ENCODE measurements around the gene PARP8. TPM values are rescaled to one million over a fixed set of nuclear protein-coding genes. Genes with fewer than 3 reads are reported as not detected.

Gene PARP8
- total and polyA plus RNA-seq, 2 of the 4 experiments (the other 2 are of a cell fraction): 6.9 to 8.2 TPM

DNA sequence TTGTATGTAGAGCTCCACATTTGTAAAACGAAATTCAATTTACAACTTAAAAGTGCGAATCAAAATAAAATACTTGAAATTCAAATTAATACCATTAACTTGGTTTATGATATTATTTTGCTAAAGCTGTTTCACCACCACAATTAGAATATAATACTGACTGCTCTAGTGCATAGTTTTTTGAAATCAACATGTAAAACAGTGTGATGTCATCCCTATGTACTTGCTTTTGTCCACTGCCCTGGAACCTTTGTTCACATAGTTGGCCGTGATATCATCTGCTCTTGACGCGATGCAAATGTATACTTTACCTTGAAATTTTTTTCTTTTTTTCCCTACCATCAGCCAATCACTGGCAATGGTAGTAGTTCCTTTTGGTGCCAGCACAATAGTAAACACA is 125.4 kb downstream of the PARP8 start:
- Histone ChIP-seq H2BK120ac (ENCODE audit: low read depth, low read length) (no peak overlapping the region), H3K9me3 (ENCODE audit: control insufficient read depth, insufficient read depth, low read length) (no peaks in the 10 kb centered on the region), H3K56ac (ENCODE audit: extremely low read depth, insufficient read depth, low read length) (no peak overlapping the region), H3K9ac (ENCODE audit: low read depth, low read length) (no peak overlapping the region), H2BK15ac (ENCODE audit: low read depth, low read length) (no peak overlapping the region), H3K79me1 (ENCODE audit: low read depth in 1 of 2, low read length in 2 of 2) (no peaks in the 10 kb centered on the region), H3K14ac (replicated peaks; ENCODE audit: low read depth, low read length) (no peak overlapping the region), H2BK20ac (ENCODE audit: low read depth, low read length) (no peak overlapping the region), H3K4me2 (ENCODE audit: low read depth, low read length) (no peak overlapping the region), H4K20me1 (ENCODE audit: insufficient read depth, low read length) (no peaks in the 10 kb centered on the region), H4K91ac (ENCODE audit: insufficient read depth, low read depth, low read length) (no peak overlapping the region), H3K4me3 (ENCODE audit: insufficient read depth, low read depth, low read length) (no peak overlapping the region), H3K4ac (ENCODE audit: low read depth, low read length) (no peak overlapping the region), H2AK9ac (replicated peaks; ENCODE audit: low read depth, low read length, poor library complexity) (no peak overlapping the region), H3K36me3 (ENCODE audit: control insufficient read depth, insufficient read depth, low read length) (peaks cover 8% of the 10 kb centered on the region), H3K27me3 (ENCODE audit: control insufficient read depth, insufficient read depth, low read length) (no peaks in the 10 kb centered on the region), H3K4me1 (ENCODE audit: control insufficient read depth, insufficient read depth, low read length) (no peaks in the 10 kb centered on the region), H4K8ac (ENCODE audit: low read depth in 2 of 2, low read length in 2 of 2) (no peak overlapping the region), H2BK5ac (ENCODE audit: low read depth, low read length, poor library complexity, severe bottlenecking) (no peak overlapping the region), H3K18ac (ENCODE audit: low read depth, low read length) (no peak overlapping the region), H2AFZ (replicated peaks; ENCODE audit: low read length, poor library complexity) (no peak overlapping the region), H3K9me1 (ENCODE audit: insufficient read depth, low read length) (no peaks in the 10 kb centered on the region), H4K5ac (ENCODE audit: low read depth, low read length) (no peak overlapping the region), H3K27ac (ENCODE audit: insufficient read depth, low read length) (no peak overlapping the region), H3K23ac (ENCODE audit: low read depth, low read length) (no peak overlapping the region), H2AK5ac (ENCODE audit: low read depth, low read length) (no peak overlapping the region)
- in situ Hi-C loops (cut with MboI; ENCODE audit: low sequenced_read_pairs) (no loop called here), intact Hi-C loops (cut with micrococcal nuclease) (no loop called here), dilution Hi-C loops (cut with HindIII; ENCODE audit: low sequenced_read_pairs, unreplicated experiment) (no loop called here)
- DNase-seq (no peak), ATAC-seq (ENCODE audit: low read depth) (no peak)
- no TSS peak for BruUV-seq (replicated peaks)
- no CpG with 5 or more reads among the region's 5 CpGs for WGBS, 2 experiments (ENCODE audit: extremely low coverage in 2 of 2, insufficient read length in 1 of 2)
- TF ChIP-seq, protein P1, sequence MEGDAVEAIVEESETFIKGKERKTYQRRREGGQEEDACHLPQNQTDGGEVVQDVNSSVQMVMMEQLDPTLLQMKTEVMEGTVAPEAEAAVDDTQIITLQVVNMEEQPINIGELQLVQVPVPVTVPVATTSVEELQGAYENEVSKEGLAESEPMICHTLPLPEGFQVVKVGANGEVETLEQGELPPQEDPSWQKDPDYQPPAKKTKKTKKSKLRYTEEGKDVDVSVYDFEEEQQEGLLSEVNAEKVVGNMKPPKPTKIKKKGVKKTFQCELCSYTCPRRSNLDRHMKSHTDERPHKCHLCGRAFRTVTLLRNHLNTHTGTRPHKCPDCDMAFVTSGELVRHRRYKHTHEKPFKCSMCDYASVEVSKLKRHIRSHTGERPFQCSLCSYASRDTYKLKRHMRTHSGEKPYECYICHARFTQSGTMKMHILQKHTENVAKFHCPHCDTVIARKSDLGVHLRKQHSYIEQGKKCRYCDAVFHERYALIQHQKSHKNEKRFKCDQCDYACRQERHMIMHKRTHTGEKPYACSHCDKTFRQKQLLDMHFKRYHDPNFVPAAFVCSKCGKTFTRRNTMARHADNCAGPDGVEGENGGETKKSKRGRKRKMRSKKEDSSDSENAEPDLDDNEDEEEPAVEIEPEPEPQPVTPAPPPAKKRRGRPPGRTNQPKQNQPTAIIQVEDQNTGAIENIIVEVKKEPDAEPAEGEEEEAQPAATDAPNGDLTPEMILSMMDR (conservative IDR thresholded peaks at IDR 0.05; ENCODE audit: low read depth, low read length): no peak
- TF ChIP-seq POLR2A (IDR thresholded peaks at IDR 0.05; ENCODE audit: low read depth, low read length) (no peak), FOS (IDR thresholded peaks at IDR 0.05; ENCODE audit: low read depth, low read length) (no peak), CEBPB (IDR thresholded peaks at IDR 0.05; ENCODE audit: low read depth, low read length) (no peak), CHD1 (IDR thresholded peaks at IDR 0.05; ENCODE audit: low read depth, low read length) (no peak), RCOR1 (IDR thresholded peaks at IDR 0.05; ENCODE audit: insufficient replicate concordance, low read length) (no peak), SMC3 (IDR thresholded peaks at IDR 0.05; ENCODE audit: low read depth, low read length) (no peak)
- TF ChIP-seq, protein P2, sequence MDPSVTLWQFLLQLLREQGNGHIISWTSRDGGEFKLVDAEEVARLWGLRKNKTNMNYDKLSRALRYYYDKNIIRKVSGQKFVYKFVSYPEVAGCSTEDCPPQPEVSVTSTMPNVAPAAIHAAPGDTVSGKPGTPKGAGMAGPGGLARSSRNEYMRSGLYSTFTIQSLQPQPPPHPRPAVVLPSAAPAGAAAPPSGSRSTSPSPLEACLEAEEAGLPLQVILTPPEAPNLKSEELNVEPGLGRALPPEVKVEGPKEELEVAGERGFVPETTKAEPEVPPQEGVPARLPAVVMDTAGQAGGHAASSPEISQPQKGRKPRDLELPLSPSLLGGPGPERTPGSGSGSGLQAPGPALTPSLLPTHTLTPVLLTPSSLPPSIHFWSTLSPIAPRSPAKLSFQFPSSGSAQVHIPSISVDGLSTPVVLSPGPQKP (IDR thresholded peaks at IDR 0.05; ENCODE audit: borderline replicate concordance, low read depth, low read length): no peak
- CTCF ChIA-PET: no interaction called here
- POLR2A ChIA-PET (ENCODE audit: unreplicated experiment): no interaction called here

Data from IMR-90 (cell line).